Measurements from ENCODE around the gene TMC4. TPM values are rescaled to one million over a fixed set of nuclear protein-coding genes. Genes with fewer than 3 reads are reported as not detected.

Gene TMC4
- total RNA-seq, 4 donors from 2014 or later: 38.0 to 281 (median 232) TPM

GRCh38 chr19:54142166-54142780, 30.7 kb downstream of the TMC4 start:
- peaks cover 0 to 69% (median 0%) of the 10 kb centered on the region in 3 donors for H3K36me3 ChIP-seq
- no peak overlapping the region for H3K27ac ChIP-seq
- H3K4me3 ChIP-seq: no peak overlapping the region
- TF ChIP-seq POLR2A (IDR thresholded peaks at IDR 0.05): no peak
- no peak for TF ChIP-seq CTCF (IDR thresholded peaks at IDR 0.05)
- H3K27me3 ChIP-seq: no peaks in the 10 kb centered on the region
- DNase-seq: no peak
- H3K4me1 ChIP-seq: peaks cover 0 to 31% (median 8%) of the 10 kb centered on the region in 4 donors
- H3K9me3 ChIP-seq: no peaks in the 10 kb centered on the region

GRCh38 chr19:54141356-54141755, 31.6 kb downstream of the TMC4 start:
- H3K27me3 ChIP-seq: no peaks in the 10 kb centered on the region
- H3K9me3 ChIP-seq: no peaks in the 10 kb centered on the region
- no peak overlapping the region for H3K27ac ChIP-seq
- TF ChIP-seq POLR2A (IDR thresholded peaks at IDR 0.05) (no peak), CTCF (IDR thresholded peaks at IDR 0.05) (no peak)
- no peak for DNase-seq
- H3K36me3 ChIP-seq: peaks cover 0 to 60% (median 0%) of the 10 kb centered on the region in 3 donors
- no peak overlapping the region for H3K4me3 ChIP-seq
- H3K4me1 ChIP-seq: peaks cover 0 to 35% (median 9%) of the 10 kb centered on the region in 4 donors

GRCh38 chr19:54138489-54139256, 34.3 kb downstream of the TMC4 start:
- Histone ChIP-seq H3K4me1 (peaks cover 0 to 43% (median 15%) of the 10 kb centered on the region in 4 donors), H3K4me3 (peak overlapping the region; percentile 82 to 100 (median 96)), H3K27me3 (no peaks in the 10 kb centered on the region), H3K9me3 (no peaks in the 10 kb centered on the region), H3K27ac (peak overlapping the region; percentile 91 to 98 (median 95)), H3K36me3 (peaks cover 0 to 33% (median 0%) of the 10 kb centered on the region in 3 donors)
- no peak for DNase-seq
- TF ChIP-seq CTCF (IDR thresholded peaks at IDR 0.05) (no peak), POLR2A (IDR thresholded peaks at IDR 0.05) (no peak)

GRCh38 chr19:54137699-54138488, 35.1 kb downstream of the TMC4 start, which contains the start of gene CNOT3:
CNOT3 (plus strand) TSS chr19:54137762; CDS start chr19:54142979, 5,217 bp downstream.
- Histone ChIP-seq H3K4me3 (peak within 1 kb of the TSS; percentile 82 to 100 (median 96)), H3K9me3 (no peaks in the 10 kb centered on the region), H3K4me1 (peaks cover 0 to 43% (median 15%) of the 10 kb centered on the region in 4 donors), H3K36me3 (peaks cover 0 to 25% (median 0%) of the 10 kb centered on the region in 3 donors), H3K27me3 (no peaks in the 10 kb centered on the region), H3K27ac (peak within 1 kb of the TSS; percentile 91 to 98 (median 95))
- TF ChIP-seq CTCF (IDR thresholded peaks at IDR 0.05) (no peak), POLR2A (IDR thresholded peaks at IDR 0.05) (peak; percentile 68 to 85)
- no peak for DNase-seq

All from Peyer's patch (tissue), 4 donors.